Measurements from ENCODE around the gene NRIP1.
"Not testable (repeated sequence)": the region's sequence is repeated elsewhere in the genome, so short reads cannot be mapped to it uniquely, and the experiment has no call there.

- not testable (repeated sequence) for TF ChIP-seq POLR2AphosphoS5 (IDR thresholded peaks at IDR 0.05; ENCODE audit: borderline replicate concordance, low read depth, low read length); EZH2 (IDR thresholded peaks at IDR 0.05); FOXP2 (optimal IDR thresholded peaks at IDR 0.05; ENCODE audit: control extremely low read depth, extremely low read length, insufficient read depth)
Observed at GRCh38 chr21:14927324-14927723, 137.5 kb downstream of the NRIP1 start.
